HL-60 (cell line): Measurements from ENCODE around the gene COPS9.

Source experiments
- DNase-seq, 2 experiments: peaks; one replicate each; pipeline ENCODE4 v3.0.0-alpha.2; 2010 to 2020; ENCODE audit warnings: low read depth in 1 of 2, low spot score in 1 of 2
- H3K27ac ChIP-seq: fragments of 250-450 bp; sonication (Bioruptor Pico); replicated peaks from 2 replicates; pipeline ENCODE4 v1.5.1; 2020; ENCODE audit warnings: mild to moderate bottlenecking, moderate library complexity
- H3K27me3 ChIP-seq: fragments of 250-450 bp; sonication (Bioruptor Pico); 2 replicates; pipeline ENCODE4 v1.5.1; 2021; ENCODE audit warnings: mild to moderate bottlenecking, moderate library complexity; ENCODE audit not compliant: insufficient read depth, poor library complexity, severe bottlenecking
- H3K4me3 ChIP-seq: replicated peaks from 2 replicates; pipeline ENCODE4 v1.5.1; 2011; ENCODE audit warnings: mild to moderate bottlenecking, control low read depth, low read length; ENCODE audit not compliant: insufficient read depth
- CTCF ChIP-seq: IDR thresholded peaks from one replicate; pipeline ENCODE4 v1.5.1; 2011; ENCODE audit warnings: low read length, control low read depth, inconsistent platforms; ENCODE audit not compliant: insufficient read depth
- GABPA ChIP-seq: IDR thresholded peaks from 2 replicates; pipeline ENCODE4 v1.6.1; 2012; ENCODE audit warnings: low read depth
- POLR2AphosphoS5 ChIP-seq: IDR thresholded peaks from 2 replicates; pipeline ENCODE4 v1.6.1; 2012; ENCODE audit warnings: low read depth
- REST ChIP-seq: IDR thresholded peaks from 2 replicates; pipeline ENCODE4 v1.6.1; 2012; ENCODE audit warnings: low read depth; ENCODE audit not compliant: insufficient replicate concordance
- SPI1 ChIP-seq: IDR thresholded peaks from 2 replicates; pipeline ENCODE4 v1.6.1; 2012; ENCODE audit warnings: low read depth, mild to moderate bottlenecking, borderline replicate concordance

The COPS9 gene

GRCh38 chr2:240155048-240155744 lies 19.1 kb upstream of the COPS9 start:
- Histone ChIP-seq H3K27ac (no peak overlapping the region), H3K27me3 (no peaks in the 10 kb centered on the region), H3K4me3 (no peak overlapping the region)
- no peak for TF ChIP-seq SPI1
- no peak for TF ChIP-seq POLR2AphosphoS5
- no peak for TF ChIP-seq CTCF
- TF ChIP-seq GABPA, result no peak
- no peak for TF ChIP-seq REST
- DNase-seq, result no peak

GRCh38 chr2:240154606-240155005 lies 18.5 kb upstream of the COPS9 start:
- H3K27ac ChIP-seq, result no peak overlapping the region
- DNase-seq, result no peak
- no peaks in the 10 kb centered on the region for H3K27me3 ChIP-seq
- no peak overlapping the region for H3K4me3 ChIP-seq
- no peak for TF ChIP-seq REST

GRCh38 chr2:240153418-240153817 lies 17.3 kb upstream of the COPS9 start:
- Histone ChIP-seq H3K27ac (no peak overlapping the region), H3K4me3 (no peak overlapping the region), H3K27me3 (no peaks in the 10 kb centered on the region)
- TF ChIP-seq GABPA (no peak), SPI1 (no peak), REST (no peak), CTCF (no peak), POLR2AphosphoS5 (no peak)
- no peak for DNase-seq
